Cardiac muscle cell (in vitro differentiated cells and primary cell): Measurements from ENCODE around the gene TMED1. TPM values are rescaled to one million over a fixed set of nuclear protein-coding genes. Genes with fewer than 3 reads are reported as not detected.
"Not testable (repeated sequence)": the region's sequence is repeated elsewhere in the genome, so short reads cannot be mapped to it uniquely, and the experiment has no call there.

Source experiments
- DNase-seq, 2 donors: peaks; one replicate each; pipeline versions ENCODE4 v3.0.0 to v3.0.0-alpha.2; 2010 to 2017; ENCODE audit warnings: low read depth in 1 of 2, low spot score in 1 of 2
- H3K27ac ChIP-seq: fragments of 200-600 bp; sonication (generic); 2 replicates; pipeline ENCODE4 v1.5.1; 2016
- H3K27me3 ChIP-seq: fragments of 200-600 bp; sonication (generic); 2 replicates; pipeline ENCODE4 v1.6.0; 2016; ENCODE audit warnings: control low read depth
- H3K36me3 ChIP-seq: fragments of 200-600 bp; sonication (generic); 2 replicates; pipeline ENCODE4 v1.5.1; 2016; ENCODE audit warnings: control low read depth
- H3K4me1 ChIP-seq: fragments of 200-600 bp; sonication (generic); 2 replicates; pipeline ENCODE4 v1.8.1; 2017; ENCODE audit warnings: low read depth, mild to moderate bottlenecking, mixed run types
- H3K4me3 ChIP-seq: fragments of 200-600 bp; sonication (generic); 2 replicates; pipeline ENCODE4 v1.5.1; 2016; ENCODE audit warnings: mild to moderate bottlenecking
- H3K9me3 ChIP-seq: fragments of 200-600 bp; sonication (generic); 2 replicates; pipeline ENCODE4 v1.5.1; 2017; ENCODE audit warnings: low read depth, mild to moderate bottlenecking, control low read depth
- CTCF ChIP-seq: IDR thresholded peaks from 2 replicates; pipeline ENCODE4 v1.5.1; 2012; ENCODE audit warnings: low read depth, mild to moderate bottlenecking, low read length
- polyA plus RNA-seq: library from polyadenylated mRNA; unstranded; fragments of >200 nt; fragmentation: Nextera tagmentation; extraction: Ambion mirVana; gene quantifications from 2 replicates; pipeline ENCODE4 v1.2.1, GENCODE V29; 2016
- total RNA-seq: library from RNA; depleted of rRNA; stranded (reverse); fragments of >200 nt; gene quantifications from 2 replicates; pipeline ENCODE4 v1.2.3, GENCODE V29; 2016

TMED1 gene
- total and polyA plus RNA-seq, 2 experiments from 2014 or later = 83.1 to 131 TPM

DNA sequence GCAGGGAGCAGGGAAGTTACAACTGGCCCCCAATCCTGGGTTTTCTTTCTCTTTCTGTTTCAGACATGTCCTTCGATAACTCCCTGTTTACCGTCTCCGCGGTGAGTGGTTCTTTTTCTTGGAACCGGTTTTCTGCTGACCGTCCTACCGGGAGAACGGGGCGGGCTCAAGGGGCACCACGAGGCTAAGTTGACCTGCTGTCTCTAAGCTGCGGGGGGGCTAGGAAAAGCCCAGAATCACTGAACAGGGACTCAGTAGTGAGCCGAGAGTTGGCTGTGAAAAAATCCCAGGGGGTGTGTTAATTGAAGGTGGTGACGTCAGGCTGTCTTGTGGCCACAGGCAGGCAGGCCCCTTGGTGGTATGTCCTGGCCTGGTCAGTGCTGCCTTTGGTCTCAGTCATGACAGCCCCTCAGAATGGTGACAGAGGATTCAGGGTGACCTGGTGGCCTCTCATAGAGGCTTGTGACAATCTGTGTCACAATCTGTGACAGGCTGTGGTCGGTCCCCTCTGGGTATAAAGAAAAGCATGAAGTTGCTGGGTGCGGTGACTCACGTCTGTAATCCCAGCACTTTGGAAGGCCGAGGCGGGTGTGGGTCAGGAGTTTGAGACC lies 27.2 kb upstream of the TMED1 start:
- no peaks in the 10 kb centered on the region for H3K27me3 ChIP-seq
- H3K27ac ChIP-seq = no peak overlapping the region
- no peaks in the 10 kb centered on the region for H3K36me3 ChIP-seq
- no peak for TF ChIP-seq CTCF
- DNase-seq = peak; percentile 8 to 38
- no peaks in the 10 kb centered on the region for H3K9me3 ChIP-seq
- H3K4me1 ChIP-seq = peaks cover 3% of the 10 kb centered on the region
- H3K4me3 ChIP-seq = no peak overlapping the region

GRCh38 chr19:10862561-10863106 lies 26.6 kb upstream of the TMED1 start:
- no peaks in the 10 kb centered on the region for H3K36me3 ChIP-seq
- no peak for DNase-seq
- no peak overlapping the region for H3K27ac ChIP-seq
- H3K27me3 ChIP-seq = no peaks in the 10 kb centered on the region
- TF ChIP-seq CTCF = no peak
- H3K4me1 ChIP-seq = peaks cover 3% of the 10 kb centered on the region
- H3K9me3 ChIP-seq = no peaks in the 10 kb centered on the region
- no peak overlapping the region for H3K4me3 ChIP-seq

DNA sequence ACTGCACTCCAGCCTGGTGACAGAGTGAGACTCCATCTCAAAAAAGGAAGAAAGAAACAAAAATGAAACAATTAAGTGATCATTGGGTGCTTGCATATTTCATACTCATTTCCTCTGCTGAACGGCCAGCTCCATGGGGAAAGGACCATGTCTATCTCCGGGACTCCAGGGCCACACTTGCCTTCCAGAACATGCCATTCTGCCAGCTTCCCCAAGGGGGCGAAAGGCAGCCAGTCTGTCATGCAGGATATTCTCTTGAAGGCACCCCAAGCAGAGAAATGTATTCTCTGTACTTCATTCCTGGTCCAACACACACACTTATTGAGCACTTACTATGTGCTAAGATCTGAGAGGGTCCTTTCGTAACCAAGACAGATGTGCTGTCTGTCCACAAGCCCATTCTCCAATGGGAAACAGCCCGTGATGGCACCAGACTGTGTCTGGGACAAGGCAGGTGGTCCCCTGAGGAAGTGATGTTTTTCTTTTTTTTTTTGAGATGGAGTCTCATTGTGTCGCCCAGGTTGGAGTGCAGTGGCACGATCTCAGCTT lies 25.2 kb upstream of the TMED1 start:
- no peaks in the 10 kb centered on the region for H3K27me3 ChIP-seq
- no peaks in the 10 kb centered on the region for H3K9me3 ChIP-seq
- TF ChIP-seq CTCF = peak; percentile 50
- no peak overlapping the region for H3K27ac ChIP-seq
- H3K36me3 ChIP-seq = no peaks in the 10 kb centered on the region
- peak; percentile 31 to 45 for DNase-seq
- peaks cover 3% of the 10 kb centered on the region for H3K4me1 ChIP-seq
- no peak overlapping the region for H3K4me3 ChIP-seq

DNA sequence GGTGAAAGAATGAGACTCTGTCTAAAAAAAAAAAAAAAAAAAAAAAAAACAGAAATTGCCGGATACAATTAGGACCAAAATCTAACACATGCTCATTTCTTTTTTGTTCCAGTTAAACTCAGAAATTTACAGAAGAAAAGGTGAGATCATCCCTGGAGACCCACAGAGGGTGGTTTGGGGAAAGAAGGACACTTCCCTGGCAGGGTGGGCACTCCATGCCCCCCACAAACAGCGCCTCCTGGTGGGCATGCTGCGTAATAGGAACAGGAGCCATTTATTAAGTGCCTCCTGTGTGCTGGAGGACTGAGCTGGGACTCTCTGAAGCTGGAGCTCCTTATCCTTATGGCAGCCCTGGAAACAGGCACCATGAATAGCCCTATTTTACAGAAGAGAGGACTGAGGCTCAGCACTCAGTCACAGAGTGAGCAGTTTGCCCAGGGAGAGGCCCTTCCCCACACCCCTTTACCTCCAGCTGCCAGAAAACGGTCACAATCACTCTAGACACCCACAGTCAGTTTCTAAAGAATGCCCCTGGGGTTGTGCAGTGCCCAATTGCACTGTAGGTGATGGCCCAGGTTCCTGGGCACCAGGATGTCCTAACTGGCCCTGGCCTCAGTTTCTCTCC lies 22.3 kb upstream of the TMED1 start:
- no peaks in the 10 kb centered on the region for H3K27me3 ChIP-seq
- peak; percentile 46 to 53 for DNase-seq
- H3K9me3 ChIP-seq = no peaks in the 10 kb centered on the region
- H3K4me3 ChIP-seq = no peak overlapping the region
- H3K4me1 ChIP-seq = peaks cover 3% of the 10 kb centered on the region
- H3K36me3 ChIP-seq = no peaks in the 10 kb centered on the region
- peak; percentile 83 for TF ChIP-seq CTCF
- no peak overlapping the region for H3K27ac ChIP-seq

GRCh38 chr19:10856899-10857298 lies 20.9 kb upstream of the TMED1 start:
- not testable (repeated sequence) for H3K9me3 ChIP-seq, H3K36me3 ChIP-seq, H3K27ac ChIP-seq, H3K4me1 ChIP-seq, H3K4me3 ChIP-seq, DNase-seq, H3K27me3 ChIP-seq
